SK-N-SH treated with all-trans-retinoic acid at 6 μM for 48 hours (cell line): ENCODE measurements around the gene KIF13A.
A peak's percentile ranks its signal among the peaks of the same experiment; 100 is the strongest.

Source experiments
- ATAC-seq: fragments of 200-7000 bp; cut with Tn5 transposase; 3 replicates; pipeline ENCODE4 v1.9.1; 2020; ENCODE audit warnings: mild to moderate bottlenecking, moderate library complexity
- ARNTL ChIP-seq: fragments of 450-650 bp; formaldehyde crosslinking; IDR thresholded peaks from 2 replicates; pipeline ENCODE4 v1.5.0; 2020; ENCODE audit warnings: low read depth, mild to moderate bottlenecking, moderate library complexity, borderline replicate concordance
- BACH2 ChIP-seq: fragments of 250-450 bp; sonication (Bioruptor Pico); IDR thresholded peaks from 2 replicates; pipeline ENCODE4 v1.9.0; 2021; ENCODE audit warnings: mild to moderate bottlenecking, borderline replicate concordance
- CSDC2 ChIP-seq: fragments of 250-450 bp; sonication (Bioruptor Pico); IDR thresholded peaks from 2 replicates; pipeline ENCODE4 v1.5.0; 2020; ENCODE audit warnings: mild to moderate bottlenecking, moderate library complexity
- ESRRG ChIP-seq: fragments of 250-450 bp; sonication (Bioruptor Pico); IDR thresholded peaks from 2 replicates; pipeline ENCODE4 v1.6.1; 2021; ENCODE audit warnings: mild to moderate bottlenecking
- GLIS3 ChIP-seq: fragments of 250-450 bp; sonication (Bioruptor Pico); IDR thresholded peaks from 2 replicates; pipeline ENCODE4 v1.5.0; 2020; ENCODE audit warnings: mild to moderate bottlenecking, moderate library complexity
- ISL1 ChIP-seq: fragments of 250-450 bp; sonication (Bioruptor Pico); IDR thresholded peaks from 2 replicates; pipeline ENCODE4 v2.1.2; 2022; ENCODE audit warnings: mild to moderate bottlenecking, moderate library complexity
- OSR1 ChIP-seq: fragments of 250-450 bp; sonication (Bioruptor Pico); IDR thresholded peaks from 2 replicates; pipeline ENCODE4 v1.8.0; 2022; ENCODE audit warnings: moderate library complexity, mild to moderate bottlenecking, inconsistent platforms
- PPARA ChIP-seq: fragments of 250-450 bp; sonication (Bioruptor Pico); IDR thresholded peaks from 2 replicates; pipeline ENCODE4 v1.5.0; 2020; ENCODE audit warnings: mild to moderate bottlenecking, borderline replicate concordance
- RARB ChIP-seq: fragments of 250-450 bp; sonication (Bioruptor Pico); IDR thresholded peaks from 2 replicates; pipeline ENCODE4 v1.8.0; 2021; ENCODE audit warnings: mild to moderate bottlenecking, moderate library complexity
- TCF4 ChIP-seq: fragments of 250-450 bp; sonication (Bioruptor Pico); IDR thresholded peaks from 2 replicates; pipeline ENCODE4 v1.8.0; 2021; ENCODE audit warnings: mild to moderate bottlenecking, moderate library complexity, borderline replicate concordance
- TOX ChIP-seq: fragments of 250-450 bp; sonication (Bioruptor Pico); IDR thresholded peaks from 2 replicates; pipeline ENCODE4 v1.8.0; 2021; ENCODE audit warnings: mild to moderate bottlenecking, moderate library complexity, borderline replicate concordance
- ZC3H10 ChIP-seq: fragments of 250-450 bp; sonication (Bioruptor Pico); IDR thresholded peaks from 2 replicates; pipeline ENCODE4 v1.5.1; 2021; ENCODE audit warnings: mild to moderate bottlenecking, moderate library complexity
- ZFP3 ChIP-seq: fragments of 250-450 bp; sonication (Bioruptor Pico); IDR thresholded peaks from 2 replicates; pipeline ENCODE4 v1.5.0; 2020; ENCODE audit warnings: mild to moderate bottlenecking, moderate library complexity
- ZFP30 ChIP-seq: fragments of 450-650 bp; formaldehyde crosslinking; IDR thresholded peaks from 2 replicates; pipeline ENCODE4 v1.5.0; 2022; ENCODE audit warnings: mild to moderate bottlenecking, moderate library complexity
- ZNF70 ChIP-seq: fragments of 450-650 bp; formaldehyde crosslinking; IDR thresholded peaks from 2 replicates; pipeline ENCODE4 v1.5.0; 2020; ENCODE audit warnings: mild to moderate bottlenecking, moderate library complexity
- ZNF8 ChIP-seq: fragments of 450-650 bp; formaldehyde crosslinking; IDR thresholded peaks from 2 replicates; pipeline ENCODE4 v1.5.0; 2020; ENCODE audit warnings: mild to moderate bottlenecking, moderate library complexity
- TF ChIP-seq, protein P1 (sequence below): fragments of 250-450 bp; sonication (Bioruptor Pico); IDR thresholded peaks from 2 replicates; pipeline ENCODE4 v1.8.0; 2020; ENCODE audit warnings: mild to moderate bottlenecking, moderate library complexity, borderline replicate concordance
- TF ChIP-seq, protein P2 (sequence below): fragments of 250-450 bp; sonication (Bioruptor Pico); IDR thresholded peaks from 2 replicates; pipeline ENCODE4 v1.5.1; 2020; ENCODE audit warnings: low read depth, mild to moderate bottlenecking, moderate library complexity
- TF ChIP-seq, protein P3 (sequence below): fragments of 250-450 bp; sonication (Bioruptor Pico); IDR thresholded peaks from 2 replicates; pipeline ENCODE4 v1.8.0; 2021; ENCODE audit warnings: low read depth, mild to moderate bottlenecking, moderate library complexity, borderline replicate concordance
- TF ChIP-seq, protein P4 (sequence below): fragments of 250-450 bp; sonication (Bioruptor Pico); IDR thresholded peaks from 2 replicates; pipeline ENCODE4 v1.5.1; 2021; ENCODE audit warnings: mild to moderate bottlenecking, moderate library complexity
- TF ChIP-seq, protein P5 (sequence below): fragments of 250-450 bp; sonication (Bioruptor Pico); IDR thresholded peaks from 2 replicates; pipeline ENCODE4 v1.5.0; 2020; ENCODE audit warnings: mild to moderate bottlenecking, moderate library complexity

KIF13A gene

DNA sequence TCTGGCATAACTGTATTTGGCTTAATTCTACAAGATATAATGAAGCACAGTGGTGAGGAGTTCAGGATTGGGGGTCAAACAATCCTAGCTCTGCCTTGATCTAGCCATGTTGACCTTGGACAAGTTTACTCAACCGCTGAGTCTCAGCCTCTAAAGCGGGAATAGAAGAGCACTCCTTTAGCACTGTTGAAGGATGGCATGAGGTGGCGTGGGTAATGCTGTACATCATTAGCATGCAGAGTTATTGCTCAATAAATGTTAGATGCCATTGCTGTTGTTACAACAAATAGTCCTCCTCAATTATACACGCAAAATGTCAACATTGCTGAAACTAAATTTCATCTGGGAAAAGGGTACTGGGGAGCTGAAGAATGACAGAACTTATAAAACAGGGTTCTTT lies 78.6 kb downstream of the KIF13A start (continued):
- TF ChIP-seq, protein P1, sequence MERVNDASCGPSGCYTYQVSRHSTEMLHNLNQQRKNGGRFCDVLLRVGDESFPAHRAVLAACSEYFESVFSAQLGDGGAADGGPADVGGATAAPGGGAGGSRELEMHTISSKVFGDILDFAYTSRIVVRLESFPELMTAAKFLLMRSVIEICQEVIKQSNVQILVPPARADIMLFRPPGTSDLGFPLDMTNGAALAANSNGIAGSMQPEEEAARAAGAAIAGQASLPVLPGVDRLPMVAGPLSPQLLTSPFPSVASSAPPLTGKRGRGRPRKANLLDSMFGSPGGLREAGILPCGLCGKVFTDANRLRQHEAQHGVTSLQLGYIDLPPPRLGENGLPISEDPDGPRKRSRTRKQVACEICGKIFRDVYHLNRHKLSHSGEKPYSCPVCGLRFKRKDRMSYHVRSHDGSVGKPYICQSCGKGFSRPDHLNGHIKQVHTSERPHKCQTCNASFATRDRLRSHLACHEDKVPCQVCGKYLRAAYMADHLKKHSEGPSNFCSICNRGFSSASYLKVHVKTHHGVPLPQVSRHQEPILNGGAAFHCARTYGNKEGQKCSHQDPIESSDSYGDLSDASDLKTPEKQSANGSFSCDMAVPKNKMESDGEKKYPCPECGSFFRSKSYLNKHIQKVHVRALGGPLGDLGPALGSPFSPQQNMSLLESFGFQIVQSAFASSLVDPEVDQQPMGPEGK: no peak
- TF ChIP-seq, protein P2, sequence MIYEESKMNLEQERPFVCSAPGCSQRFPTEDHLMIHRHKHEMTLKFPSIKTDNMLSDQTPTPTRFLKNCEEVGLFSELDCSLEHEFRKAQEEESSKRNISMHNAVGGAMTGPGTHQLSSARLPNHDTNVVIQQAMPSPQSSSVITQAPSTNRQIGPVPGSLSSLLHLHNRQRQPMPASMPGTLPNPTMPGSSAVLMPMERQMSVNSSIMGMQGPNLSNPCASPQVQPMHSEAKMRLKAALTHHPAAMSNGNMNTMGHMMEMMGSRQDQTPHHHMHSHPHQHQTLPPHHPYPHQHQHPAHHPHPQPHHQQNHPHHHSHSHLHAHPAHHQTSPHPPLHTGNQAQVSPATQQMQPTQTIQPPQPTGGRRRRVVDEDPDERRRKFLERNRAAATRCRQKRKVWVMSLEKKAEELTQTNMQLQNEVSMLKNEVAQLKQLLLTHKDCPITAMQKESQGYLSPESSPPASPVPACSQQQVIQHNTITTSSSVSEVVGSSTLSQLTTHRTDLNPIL (CRISPR knock-in tag): no peak
- TF ChIP-seq GLIS3: no peak
- no peak for TF ChIP-seq TCF4
- TF ChIP-seq ZNF8 (CRISPR knock-in tag): no peak

DNA sequence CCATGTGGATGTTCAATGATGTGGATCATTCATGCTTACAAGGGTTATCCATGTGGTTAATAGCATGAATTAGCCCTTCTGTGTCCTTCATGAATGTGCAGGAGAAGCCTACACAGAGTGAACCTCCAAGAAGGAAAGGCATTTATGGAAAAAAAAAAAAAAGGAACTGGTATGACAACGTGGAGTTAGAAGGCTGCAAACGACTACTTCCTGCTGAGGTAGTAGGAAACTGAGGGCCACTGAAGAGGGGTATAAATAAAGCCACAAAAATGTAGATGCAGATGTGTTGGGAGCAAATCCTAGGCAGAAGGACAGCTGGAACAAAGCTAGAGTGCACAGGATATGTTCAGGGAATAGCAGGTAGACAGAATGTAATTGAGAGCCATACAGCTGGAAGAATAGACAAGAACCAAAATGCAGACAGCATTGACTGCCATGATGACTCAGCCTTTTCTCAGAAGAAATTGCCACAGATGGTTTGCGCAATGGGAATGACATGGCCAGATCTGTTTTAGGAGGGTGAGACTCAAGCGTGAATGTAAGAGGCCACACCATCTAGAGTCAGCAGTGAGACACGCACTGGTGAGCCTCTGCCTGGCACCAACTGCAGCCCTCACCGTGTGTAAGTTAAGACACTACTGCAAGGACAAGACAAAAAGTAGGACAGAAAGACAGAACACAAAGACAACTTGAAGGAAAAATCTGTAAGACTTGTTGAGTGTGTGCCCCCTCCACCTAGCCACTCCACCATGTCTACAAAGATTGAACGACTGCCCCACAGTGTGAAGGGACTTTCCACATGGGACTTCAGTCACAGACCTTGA lies 79.8 kb downstream of the KIF13A start:
- TF ChIP-seq, protein P3, sequence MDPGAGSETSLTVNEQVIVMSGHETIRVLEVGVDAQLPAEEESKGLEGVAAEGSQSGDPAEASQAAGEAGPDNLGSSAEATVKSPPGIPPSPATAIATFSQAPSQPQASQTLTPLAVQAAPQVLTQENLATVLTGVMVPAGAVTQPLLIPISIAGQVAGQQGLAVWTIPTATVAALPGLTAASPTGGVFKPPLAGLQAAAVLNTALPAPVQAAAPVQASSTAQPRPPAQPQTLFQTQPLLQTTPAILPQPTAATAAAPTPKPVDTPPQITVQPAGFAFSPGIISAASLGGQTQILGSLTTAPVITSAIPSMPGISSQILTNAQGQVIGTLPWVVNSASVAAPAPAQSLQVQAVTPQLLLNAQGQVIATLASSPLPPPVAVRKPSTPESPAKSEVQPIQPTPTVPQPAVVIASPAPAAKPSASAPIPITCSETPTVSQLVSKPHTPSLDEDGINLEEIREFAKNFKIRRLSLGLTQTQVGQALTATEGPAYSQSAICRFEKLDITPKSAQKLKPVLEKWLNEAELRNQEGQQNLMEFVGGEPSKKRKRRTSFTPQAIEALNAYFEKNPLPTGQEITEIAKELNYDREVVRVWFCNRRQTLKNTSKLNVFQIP: no peak
- TF ChIP-seq ZFP3 (CRISPR knock-in tag) (no peak), ZC3H10 (CRISPR knock-in tag) (no peak), ISL1 (CRISPR knock-in tag) (no peak), ZNF8 (CRISPR knock-in tag) (no peak), ZNF70 (CRISPR knock-in tag) (no peak), RARB (CRISPR knock-in tag) (no peak), PPARA (CRISPR knock-in tag) (no peak), ZFP30 (no peak)
- TF ChIP-seq, protein P1: no peak
- peak; percentile 90 for ATAC-seq

DNA sequence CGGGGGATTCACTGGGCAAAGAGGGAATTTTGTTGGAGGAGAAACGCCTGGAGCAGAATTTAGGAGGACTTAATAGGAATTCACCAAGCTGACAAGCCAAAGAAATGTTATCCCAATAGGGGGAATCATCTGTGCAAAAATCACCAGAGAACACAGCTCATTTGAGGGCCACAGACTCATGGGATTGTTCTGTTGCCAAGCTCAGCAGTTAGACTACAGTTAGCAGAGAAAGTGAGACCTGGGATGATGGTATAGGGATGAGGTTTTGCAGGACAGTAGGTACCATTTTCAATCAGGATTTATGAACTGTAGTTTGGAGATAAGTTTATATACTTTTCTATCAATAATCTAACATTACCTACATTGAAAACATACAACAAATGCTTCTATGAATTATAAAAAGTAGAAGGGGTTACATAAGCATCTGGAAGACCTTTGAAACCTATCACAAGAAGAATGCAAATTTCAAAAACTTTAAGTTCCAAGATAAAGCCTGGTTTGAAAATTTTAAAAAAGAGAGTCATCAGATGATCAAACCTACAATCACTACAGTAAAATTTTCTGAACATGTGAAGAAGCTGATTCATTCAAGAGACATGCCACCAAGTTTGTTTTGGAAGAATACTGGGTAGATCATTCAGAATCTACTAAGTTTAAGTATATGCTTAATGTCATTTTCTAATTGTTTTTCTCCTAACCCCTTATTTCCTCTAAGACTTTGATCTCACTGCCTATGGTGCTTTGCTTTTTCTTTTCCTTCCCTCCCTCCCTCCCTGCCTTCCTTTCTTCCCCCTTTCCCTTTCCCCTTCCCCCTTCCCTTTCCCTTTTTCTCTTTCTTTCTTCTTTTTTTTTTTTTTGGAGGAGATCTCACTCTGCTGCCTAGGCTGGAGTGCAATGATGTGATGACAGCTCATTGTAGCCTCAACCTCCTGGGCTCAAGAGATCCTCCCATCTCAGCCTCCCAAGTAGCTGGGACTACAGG lies 81.5 kb downstream of the KIF13A start:
- no peak for TF ChIP-seq ESRRG (CRISPR knock-in tag)
- TF ChIP-seq BACH2 (CRISPR knock-in tag): no peak
- TF ChIP-seq ISL1 (CRISPR knock-in tag): no peak
- no peak for TF ChIP-seq ZC3H10 (CRISPR knock-in tag)
- no peak for TF ChIP-seq RARB (CRISPR knock-in tag)
- no peak for TF ChIP-seq ZNF8 (CRISPR knock-in tag)
- TF ChIP-seq TOX: no peak
- TF ChIP-seq, protein P1: no peak
- no peak for TF ChIP-seq ARNTL (CRISPR knock-in tag)
- no peak for TF ChIP-seq TCF4
- no peak for TF ChIP-seq GLIS3
- TF ChIP-seq, protein P4, sequence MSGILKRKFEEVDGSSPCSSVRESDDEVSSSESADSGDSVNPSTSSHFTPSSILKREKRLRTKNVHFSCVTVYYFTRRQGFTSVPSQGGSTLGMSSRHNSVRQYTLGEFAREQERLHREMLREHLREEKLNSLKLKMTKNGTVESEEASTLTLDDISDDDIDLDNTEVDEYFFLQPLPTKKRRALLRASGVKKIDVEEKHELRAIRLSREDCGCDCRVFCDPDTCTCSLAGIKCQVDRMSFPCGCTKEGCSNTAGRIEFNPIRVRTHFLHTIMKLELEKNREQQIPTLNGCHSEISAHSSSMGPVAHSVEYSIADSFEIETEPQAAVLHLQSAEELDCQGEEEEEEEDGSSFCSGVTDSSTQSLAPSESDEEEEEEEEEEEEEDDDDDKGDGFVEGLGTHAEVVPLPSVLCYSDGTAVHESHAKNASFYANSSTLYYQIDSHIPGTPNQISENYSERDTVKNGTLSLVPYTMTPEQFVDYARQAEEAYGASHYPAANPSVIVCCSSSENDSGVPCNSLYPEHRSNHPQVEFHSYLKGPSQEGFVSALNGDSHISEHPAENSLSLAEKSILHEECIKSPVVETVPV (CRISPR knock-in tag): no peak
- TF ChIP-seq, protein P2 (CRISPR knock-in tag): no peak
- TF ChIP-seq, protein P5, sequence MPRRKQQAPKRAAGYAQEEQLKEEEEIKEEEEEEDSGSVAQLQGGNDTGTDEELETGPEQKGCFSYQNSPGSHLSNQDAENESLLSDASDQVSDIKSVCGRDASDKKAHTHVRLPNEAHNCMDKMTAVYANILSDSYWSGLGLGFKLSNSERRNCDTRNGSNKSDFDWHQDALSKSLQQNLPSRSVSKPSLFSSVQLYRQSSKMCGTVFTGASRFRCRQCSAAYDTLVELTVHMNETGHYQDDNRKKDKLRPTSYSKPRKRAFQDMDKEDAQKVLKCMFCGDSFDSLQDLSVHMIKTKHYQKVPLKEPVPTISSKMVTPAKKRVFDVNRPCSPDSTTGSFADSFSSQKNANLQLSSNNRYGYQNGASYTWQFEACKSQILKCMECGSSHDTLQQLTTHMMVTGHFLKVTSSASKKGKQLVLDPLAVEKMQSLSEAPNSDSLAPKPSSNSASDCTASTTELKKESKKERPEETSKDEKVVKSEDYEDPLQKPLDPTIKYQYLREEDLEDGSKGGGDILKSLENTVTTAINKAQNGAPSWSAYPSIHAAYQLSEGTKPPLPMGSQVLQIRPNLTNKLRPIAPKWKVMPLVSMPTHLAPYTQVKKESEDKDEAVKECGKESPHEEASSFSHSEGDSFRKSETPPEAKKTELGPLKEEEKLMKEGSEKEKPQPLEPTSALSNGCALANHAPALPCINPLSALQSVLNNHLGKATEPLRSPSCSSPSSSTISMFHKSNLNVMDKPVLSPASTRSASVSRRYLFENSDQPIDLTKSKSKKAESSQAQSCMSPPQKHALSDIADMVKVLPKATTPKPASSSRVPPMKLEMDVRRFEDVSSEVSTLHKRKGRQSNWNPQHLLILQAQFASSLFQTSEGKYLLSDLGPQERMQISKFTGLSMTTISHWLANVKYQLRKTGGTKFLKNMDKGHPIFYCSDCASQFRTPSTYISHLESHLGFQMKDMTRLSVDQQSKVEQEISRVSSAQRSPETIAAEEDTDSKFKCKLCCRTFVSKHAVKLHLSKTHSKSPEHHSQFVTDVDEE: no peak
- TF ChIP-seq OSR1: no peak
- TF ChIP-seq CSDC2 (CRISPR knock-in tag): no peak
- peak; percentile 59 for ATAC-seq
